Measurements from ENCODE around the gene KPNA3. TPM values are rescaled to one million over a fixed set of nuclear protein-coding genes. Genes with fewer than 3 reads are reported as not detected.

The KPNA3 gene
- total RNA-seq, 1 experiment from 2014 or later, result 62.0 TPM

GRCh38 chr13:49840266-49840665 is 47.8 kb upstream of the KPNA3 start:
- DNase-seq (ENCODE audit: low spot score), result peak; percentile 11
- CTCF ChIA-PET, result no interaction called here
- no peak overlapping the region for H3K4me3 ChIP-seq (ENCODE audit: low read depth, low read length, poor library complexity, severe bottlenecking)

DNA sequence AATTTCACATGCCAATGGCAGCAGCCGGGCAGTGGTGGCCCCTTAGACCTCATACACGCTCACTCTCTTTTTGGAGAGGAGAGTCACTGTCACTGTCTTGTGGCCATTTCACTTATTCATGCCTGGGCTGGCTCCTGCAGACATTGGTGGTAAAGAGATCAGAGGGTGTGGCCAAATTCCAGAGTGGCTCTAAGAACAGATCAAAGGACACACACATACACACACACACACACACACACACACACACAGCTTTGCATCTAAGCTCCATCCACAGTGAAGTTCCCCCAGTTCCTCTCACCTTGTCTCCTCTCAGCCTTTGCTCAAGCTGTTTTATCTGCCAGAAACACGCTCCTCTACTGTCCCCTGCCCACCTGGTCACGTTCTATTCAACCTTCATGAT is 46.5 kb upstream of the KPNA3 start:
- no peak for DNase-seq (ENCODE audit: low spot score)
- Histone ChIP-seq H3K27ac (ENCODE audit: low read depth, low read length, poor library complexity, severe bottlenecking) (no peak overlapping the region), H3K27me3 (replicated peaks; ENCODE audit: insufficient read depth, low read depth, low read length, poor library complexity) (no peaks in the 10 kb centered on the region), H3K4me1 (ENCODE audit: insufficient read depth, low read length, poor library complexity, severe bottlenecking) (no peaks in the 10 kb centered on the region), H3K36me3 (ENCODE audit: insufficient read depth, low read length, poor library complexity, severe bottlenecking) (no peaks in the 10 kb centered on the region), H3K4me3 (ENCODE audit: low read depth, low read length, poor library complexity, severe bottlenecking) (no peak overlapping the region), H3K9me3 (ENCODE audit: low read depth, low read length, poor library complexity, severe bottlenecking) (no peaks in the 10 kb centered on the region)
- intact Hi-C loops (cut with micrococcal nuclease; ENCODE audit: unreplicated experiment), result no loop called here
- CTCF ChIA-PET, result no interaction called here
- BruUV-seq (replicated peaks), result no TSS peak
- POLR2A ChIA-PET (ENCODE audit: low non-redundant PET), result no interaction called here
- no peak for TF ChIP-seq EZH2 (IDR thresholded peaks at IDR 0.05; ENCODE audit: borderline replicate concordance, low read depth, low read length, poor library complexity, severe bottlenecking)
- TF ChIP-seq, protein P1, sequence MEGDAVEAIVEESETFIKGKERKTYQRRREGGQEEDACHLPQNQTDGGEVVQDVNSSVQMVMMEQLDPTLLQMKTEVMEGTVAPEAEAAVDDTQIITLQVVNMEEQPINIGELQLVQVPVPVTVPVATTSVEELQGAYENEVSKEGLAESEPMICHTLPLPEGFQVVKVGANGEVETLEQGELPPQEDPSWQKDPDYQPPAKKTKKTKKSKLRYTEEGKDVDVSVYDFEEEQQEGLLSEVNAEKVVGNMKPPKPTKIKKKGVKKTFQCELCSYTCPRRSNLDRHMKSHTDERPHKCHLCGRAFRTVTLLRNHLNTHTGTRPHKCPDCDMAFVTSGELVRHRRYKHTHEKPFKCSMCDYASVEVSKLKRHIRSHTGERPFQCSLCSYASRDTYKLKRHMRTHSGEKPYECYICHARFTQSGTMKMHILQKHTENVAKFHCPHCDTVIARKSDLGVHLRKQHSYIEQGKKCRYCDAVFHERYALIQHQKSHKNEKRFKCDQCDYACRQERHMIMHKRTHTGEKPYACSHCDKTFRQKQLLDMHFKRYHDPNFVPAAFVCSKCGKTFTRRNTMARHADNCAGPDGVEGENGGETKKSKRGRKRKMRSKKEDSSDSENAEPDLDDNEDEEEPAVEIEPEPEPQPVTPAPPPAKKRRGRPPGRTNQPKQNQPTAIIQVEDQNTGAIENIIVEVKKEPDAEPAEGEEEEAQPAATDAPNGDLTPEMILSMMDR (conservative IDR thresholded peaks at IDR 0.05; ENCODE audit: low read depth, low read length), result no peak

More at GRCh38 chr13:49840266-49840665, 47.8 kb upstream of the KPNA3 start:
- Histone ChIP-seq H3K36me3 (ENCODE audit: insufficient read depth, low read length, poor library complexity, severe bottlenecking) (no peaks in the 10 kb centered on the region), H3K27ac (ENCODE audit: low read depth, low read length, poor library complexity, severe bottlenecking) (no peak overlapping the region), H3K9me3 (ENCODE audit: low read depth, low read length, poor library complexity, severe bottlenecking) (no peaks in the 10 kb centered on the region), H3K4me1 (ENCODE audit: insufficient read depth, low read length, poor library complexity, severe bottlenecking) (no peaks in the 10 kb centered on the region), H3K27me3 (replicated peaks; ENCODE audit: insufficient read depth, low read depth, low read length, poor library complexity) (no peaks in the 10 kb centered on the region)
- intact Hi-C loops (cut with micrococcal nuclease; ENCODE audit: unreplicated experiment), result loop anchor here (10.0 kb wide), 1 partner anchor 535 kb away; no protein-coding TSS in a partner anchor
- POLR2A ChIA-PET (ENCODE audit: low non-redundant PET), result no interaction called here
- BruUV-seq (replicated peaks), result no TSS peak
- TF ChIP-seq EZH2 (IDR thresholded peaks at IDR 0.05; ENCODE audit: borderline replicate concordance, low read depth, low read length, poor library complexity, severe bottlenecking), result no peak
- TF ChIP-seq, protein P1 (conservative IDR thresholded peaks at IDR 0.05; ENCODE audit: low read depth, low read length), result no peak

GRCh38 chr13:49836516-49836915 is 44.0 kb upstream of the KPNA3 start:
- no TSS peak for BruUV-seq (replicated peaks)
- Histone ChIP-seq H3K4me3 (ENCODE audit: low read depth, low read length, poor library complexity, severe bottlenecking) (no peak overlapping the region), H3K4me1 (ENCODE audit: insufficient read depth, low read length, poor library complexity, severe bottlenecking) (no peaks in the 10 kb centered on the region), H3K36me3 (ENCODE audit: insufficient read depth, low read length, poor library complexity, severe bottlenecking) (no peaks in the 10 kb centered on the region), H3K27ac (ENCODE audit: low read depth, low read length, poor library complexity, severe bottlenecking) (no peak overlapping the region), H3K27me3 (replicated peaks; ENCODE audit: insufficient read depth, low read depth, low read length, poor library complexity) (no peaks in the 10 kb centered on the region), H3K9me3 (ENCODE audit: low read depth, low read length, poor library complexity, severe bottlenecking) (no peaks in the 10 kb centered on the region)
- ChIA-PET POLR2A (ENCODE audit: low non-redundant PET) (no interaction called here), CTCF (no interaction called here)
- intact Hi-C loops (cut with micrococcal nuclease; ENCODE audit: unreplicated experiment), result no loop called here
- TF ChIP-seq, protein P1 (conservative IDR thresholded peaks at IDR 0.05; ENCODE audit: low read depth, low read length), result no peak
- TF ChIP-seq EZH2 (IDR thresholded peaks at IDR 0.05; ENCODE audit: borderline replicate concordance, low read depth, low read length, poor library complexity, severe bottlenecking), result no peak
- DNase-seq (ENCODE audit: low spot score), result no peak
